HS-5 (cell line): ENCODE results near the gene ANO10.
"Not testable (repeated sequence)": the region's sequence is repeated elsewhere in the genome, so short reads cannot be mapped to it uniquely, and the experiment has no call there.

ENCODE experiments used
- DNase-seq: peaks from one replicate; pipeline ENCODE4 v3.0.0-alpha.2; 2012; ENCODE audit warnings: low read depth

ANO10 gene

DNA sequence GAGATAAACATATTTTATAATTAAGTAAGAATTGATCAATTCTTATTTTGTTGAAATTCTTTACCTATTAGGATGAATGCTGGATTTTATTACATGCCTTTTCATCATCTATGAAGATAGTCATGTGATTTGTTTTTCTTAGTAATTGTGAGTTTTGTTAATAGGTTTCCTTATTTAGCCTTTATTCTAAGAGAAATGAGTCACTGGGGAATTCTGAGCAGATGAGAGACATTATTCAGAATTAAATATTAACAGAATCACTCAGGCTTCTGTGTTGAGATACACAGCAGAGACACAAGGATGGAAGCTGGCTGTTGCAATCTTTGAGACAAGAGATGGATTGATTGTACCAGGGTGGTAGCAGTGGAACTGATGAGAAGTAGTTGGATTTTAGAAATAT lies 7.4 kb upstream of the ANO10 start:
- DNase-seq = no peak

DNA sequence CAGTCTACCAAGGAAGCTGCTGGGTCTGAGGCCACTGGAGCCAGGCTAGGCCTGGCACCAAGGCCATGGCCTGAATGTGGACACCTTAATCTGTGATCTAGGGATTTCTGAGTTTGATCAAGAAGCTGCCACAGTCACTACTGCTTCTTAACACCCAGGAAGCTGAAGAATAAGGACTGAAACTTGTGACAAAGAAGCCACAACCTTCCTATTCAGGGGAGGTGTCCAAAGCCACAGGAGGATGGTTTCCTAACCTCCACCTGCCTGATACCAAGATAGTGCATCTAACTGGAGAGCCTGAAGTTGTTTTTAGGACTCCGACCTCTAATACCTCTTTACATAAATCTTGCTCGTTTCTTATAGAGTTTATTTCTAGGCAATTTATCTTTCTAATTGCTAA lies 5.5 kb upstream of the ANO10 start:
- DNase-seq = no peak

DNA sequence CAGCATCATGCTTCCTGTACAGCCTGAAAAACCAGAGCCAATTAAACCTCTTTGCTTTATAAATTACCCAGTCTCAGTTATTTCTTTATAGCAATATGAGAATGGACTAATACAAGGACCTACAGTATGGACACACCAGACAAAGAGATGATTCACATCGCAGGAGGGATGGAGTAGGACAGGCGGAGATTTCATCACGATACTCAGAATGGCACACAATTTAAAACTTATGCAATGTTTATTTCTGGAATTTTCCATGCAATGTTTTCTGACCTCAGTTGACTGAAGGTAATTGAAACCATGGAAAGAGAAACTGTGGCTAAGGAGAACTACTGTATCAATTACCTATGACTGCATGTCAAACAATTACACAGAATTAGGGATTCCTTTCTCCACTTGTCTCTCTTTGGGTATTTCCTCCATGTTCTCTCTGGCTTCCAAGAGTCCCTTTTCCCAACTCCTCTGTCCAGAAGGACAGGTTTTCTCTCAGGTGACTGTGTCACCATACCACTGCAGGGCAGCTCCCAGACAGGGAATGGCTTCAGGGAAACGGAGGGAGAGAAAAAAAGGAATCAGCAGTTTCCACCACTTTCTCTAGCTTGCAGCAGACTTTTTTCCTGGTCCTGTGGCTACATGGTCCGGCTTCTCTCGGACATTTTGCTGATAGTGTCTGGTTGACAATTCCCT lies 3.0 kb upstream of the ANO10 start:
- DNase-seq = no peak

DNA sequence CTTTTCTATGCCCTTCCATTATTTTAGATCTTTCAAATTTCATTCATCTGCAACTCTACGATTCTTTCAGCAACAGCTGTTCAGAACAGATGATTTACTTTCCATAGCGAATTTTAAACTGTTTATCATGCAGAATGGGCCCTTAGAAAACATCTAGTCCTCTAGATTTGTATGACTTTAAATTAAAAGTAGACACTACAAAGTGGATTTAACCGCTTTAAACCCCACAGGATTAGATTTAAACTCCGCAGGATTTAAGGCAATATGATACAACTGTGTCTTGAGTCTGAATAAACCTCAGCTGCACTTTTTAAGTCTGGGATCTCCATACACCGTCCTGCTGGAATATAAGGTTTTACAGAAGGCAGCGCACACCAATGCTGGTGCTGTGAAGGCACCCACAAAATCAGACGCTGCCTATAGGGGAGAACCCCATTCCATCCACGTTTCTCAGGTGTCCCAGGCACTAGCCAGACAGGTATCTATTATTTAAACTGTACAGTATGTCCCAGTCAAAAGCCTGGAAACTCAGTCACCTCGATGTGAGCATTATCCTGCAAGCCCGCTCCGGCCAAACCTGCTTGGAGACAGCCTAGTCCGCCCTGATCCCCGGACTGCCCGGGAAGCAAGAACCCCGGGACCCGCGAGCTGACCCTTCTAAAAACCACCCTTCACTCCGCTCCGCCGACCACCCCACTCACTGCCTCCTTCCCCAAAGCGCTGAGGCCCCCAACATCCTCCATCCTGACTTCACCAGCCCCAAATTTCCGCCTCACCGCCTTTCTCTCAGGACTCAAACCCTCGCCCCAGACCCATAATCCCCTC lies 768 bp downstream of the ANO10 start:
- DNase-seq = no peak

DNA sequence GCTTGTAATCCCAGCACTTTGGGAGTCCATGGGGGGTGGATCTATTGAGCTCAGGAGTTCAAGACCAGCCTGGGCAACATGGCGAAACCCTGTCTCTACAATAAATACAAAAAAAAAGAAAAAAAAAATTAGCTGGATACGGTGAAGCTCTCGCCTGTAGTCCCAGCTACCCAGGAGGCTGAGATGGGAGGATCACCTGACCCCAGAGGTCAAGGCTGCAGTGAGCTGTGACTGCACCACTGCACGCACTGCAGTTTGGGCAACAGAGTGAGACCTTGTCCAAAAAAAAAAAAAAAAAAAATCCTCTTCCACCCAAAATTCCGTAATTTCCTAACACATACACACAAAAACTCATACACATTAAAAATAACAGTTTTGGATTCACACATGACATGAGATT lies 2.2 kb downstream of the ANO10 start:
- no peak for DNase-seq

DNA sequence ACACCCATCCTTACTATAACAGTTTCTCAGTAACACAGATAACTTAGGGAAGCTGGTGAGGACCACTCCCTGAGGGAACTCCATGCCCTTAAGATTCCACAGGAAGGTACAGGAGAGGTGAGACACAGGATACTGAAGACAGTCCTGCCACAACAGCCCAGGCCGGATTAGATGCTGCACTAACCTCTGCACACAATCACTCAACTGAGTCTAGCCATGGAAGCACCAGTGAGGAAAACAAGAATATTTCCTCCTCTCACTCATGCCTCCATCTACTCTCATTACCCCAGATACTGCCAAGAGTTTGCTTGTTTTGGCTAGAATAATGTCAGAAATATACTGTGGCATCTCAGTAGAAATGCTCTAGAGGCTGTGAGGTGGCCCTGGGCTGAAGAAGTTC lies 3.7 kb downstream of the ANO10 start:
- no peak for DNase-seq

DNA sequence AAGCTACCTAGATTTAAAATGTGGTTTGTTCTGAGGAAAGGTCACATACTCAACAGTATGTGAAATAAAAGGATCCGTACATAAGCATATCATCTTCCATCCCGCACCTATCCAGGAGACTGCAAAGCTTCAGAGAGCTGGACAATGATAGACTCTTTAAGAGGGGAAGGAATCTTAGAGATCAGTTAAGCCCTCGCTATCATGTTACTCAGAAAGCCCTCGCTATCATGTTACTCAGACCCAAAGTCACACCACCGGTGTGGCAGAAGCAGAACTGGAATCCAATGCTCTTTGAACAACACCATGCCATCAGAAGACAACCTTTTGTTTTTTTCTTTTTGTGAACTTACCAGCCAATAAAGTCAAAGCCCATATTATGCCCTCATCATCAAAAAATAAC lies 5.8 kb downstream of the ANO10 start:
- DNase-seq = no peak

DNA sequence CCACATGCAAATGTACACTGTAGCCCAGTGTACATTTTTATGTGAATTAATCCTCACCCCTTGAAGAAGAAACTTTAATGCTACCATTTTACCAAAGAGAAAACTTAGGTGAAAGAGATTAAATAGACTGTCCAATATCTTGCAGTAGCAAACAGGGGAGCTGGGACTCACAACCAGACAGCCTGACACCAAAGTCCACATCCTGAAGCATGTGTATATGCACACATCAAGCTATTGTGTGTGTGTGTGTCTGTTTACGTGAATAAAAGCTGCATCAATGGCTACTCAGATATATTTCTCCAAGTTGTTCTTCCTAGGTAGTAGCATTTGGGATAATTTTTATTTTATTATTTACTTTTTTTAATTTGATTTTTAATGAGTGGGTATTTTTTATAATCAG lies 6.7 kb downstream of the ANO10 start:
- no peak for DNase-seq

DNA sequence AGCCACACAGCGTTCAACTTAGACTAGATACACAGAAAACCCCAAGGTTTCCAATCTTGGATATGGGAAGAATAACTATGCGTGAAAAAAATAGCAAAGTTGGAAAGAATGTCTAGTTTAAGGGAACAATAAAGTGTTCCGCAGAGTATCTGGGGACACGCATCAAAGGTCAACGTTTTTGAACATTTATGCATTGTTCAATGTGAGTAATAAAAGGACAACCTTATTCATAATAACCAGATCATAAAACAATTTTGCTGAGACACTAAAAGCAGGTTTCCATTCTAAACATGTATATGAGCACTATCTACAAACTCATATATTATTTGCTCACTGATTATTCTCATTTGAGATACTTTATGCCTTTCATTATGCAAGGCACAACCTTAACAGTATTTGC lies 7.8 kb downstream of the ANO10 start:
- DNase-seq = no peak

DNA sequence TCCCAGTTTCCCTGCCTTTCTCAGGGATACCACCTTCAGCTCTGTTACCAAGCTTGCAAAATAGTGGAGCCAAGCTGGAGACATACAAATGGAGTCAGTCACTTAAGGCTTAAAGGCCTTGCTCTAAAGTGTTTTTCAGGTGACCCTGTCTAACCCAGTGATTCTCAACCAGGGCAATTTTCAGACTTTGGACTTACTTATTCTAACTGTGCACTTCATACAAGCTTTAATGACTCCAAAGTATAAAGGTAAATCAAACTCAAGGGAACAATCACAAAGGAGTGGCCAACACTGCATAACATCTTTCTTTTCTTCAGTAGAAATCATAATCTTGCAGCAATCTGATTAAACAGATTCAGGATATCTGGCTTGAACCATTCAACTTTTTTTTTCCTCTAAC lies 9.4 kb downstream of the ANO10 start:
- no peak for DNase-seq

DNA sequence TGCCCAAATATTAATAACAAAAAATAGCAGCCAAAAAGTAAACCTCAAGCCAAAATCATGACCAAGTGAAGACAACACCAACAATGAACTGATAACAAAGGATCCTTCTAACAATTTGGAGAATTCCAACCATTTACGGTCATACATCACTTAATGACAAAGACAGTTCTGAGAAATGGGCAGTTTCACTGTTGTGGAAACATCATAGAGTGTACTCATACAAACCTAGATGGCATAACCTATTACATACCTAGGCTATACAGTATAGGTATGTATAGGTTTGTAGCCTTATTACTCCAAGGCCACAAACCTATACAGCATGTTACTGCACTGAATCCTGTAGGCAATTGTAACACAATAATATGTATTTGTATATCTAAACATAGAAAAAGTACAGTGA lies 12.4 kb downstream of the ANO10 start:
- DNase-seq = no peak

DNA sequence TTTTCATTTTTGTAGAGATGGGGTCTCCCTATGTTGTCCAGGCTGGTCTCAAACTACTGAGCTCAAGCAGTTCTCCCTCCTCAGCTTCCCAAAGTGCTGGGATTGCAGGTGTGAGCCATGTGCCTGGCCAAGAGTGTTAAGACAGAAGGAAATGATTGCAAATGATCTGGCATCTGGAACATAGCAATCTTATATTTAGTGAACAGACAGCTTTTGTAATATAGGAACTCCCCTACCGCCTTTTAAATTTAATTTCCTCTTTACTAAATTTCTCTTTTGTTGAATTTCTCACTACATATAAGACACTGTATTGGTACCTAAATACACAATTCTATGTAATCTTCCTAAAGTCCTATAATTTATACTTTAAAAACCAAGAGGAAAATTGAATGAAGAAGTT lies 13.1 kb downstream of the ANO10 start:
- no peak for DNase-seq

DNA sequence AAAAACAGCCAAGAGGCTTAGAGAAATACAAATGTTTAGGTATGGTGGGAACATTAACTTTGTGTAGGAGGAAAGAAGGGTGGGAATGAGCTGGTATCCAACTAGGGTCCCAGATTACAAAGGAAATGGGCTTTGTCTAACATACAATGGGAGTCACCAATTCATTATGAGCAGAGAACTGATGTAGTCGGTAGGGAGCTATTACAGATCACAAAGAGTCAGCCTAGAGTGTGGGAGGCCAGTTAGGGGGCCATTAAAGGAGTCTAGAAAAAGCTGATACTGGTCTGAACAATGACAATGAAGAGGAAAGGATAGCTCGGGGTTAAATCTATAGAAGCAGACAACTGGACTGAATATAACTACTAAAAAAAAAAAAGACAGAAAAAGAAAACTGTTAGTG lies 15.5 kb downstream of the ANO10 start:
- no peak for DNase-seq

DNA sequence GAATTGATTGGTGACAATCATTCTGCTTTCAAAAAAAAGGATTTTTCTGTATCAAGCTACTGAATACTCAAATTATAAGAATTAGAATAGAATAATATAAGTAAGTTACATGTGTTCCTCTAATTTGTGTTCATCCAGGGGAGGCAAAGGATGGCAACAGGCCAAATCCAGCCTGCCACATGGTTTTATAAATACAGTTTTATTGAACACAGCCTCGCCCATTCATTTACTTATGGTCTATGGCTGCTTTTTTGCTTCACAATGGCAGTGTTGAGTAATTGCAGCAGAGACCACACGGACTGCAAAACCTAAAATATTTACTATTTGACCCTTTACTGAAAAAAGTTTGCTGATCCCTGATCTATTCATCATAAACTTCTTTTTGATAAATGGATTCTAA lies 21.9 kb downstream of the ANO10 start:
- DNase-seq = not testable (repeated sequence)

DNA sequence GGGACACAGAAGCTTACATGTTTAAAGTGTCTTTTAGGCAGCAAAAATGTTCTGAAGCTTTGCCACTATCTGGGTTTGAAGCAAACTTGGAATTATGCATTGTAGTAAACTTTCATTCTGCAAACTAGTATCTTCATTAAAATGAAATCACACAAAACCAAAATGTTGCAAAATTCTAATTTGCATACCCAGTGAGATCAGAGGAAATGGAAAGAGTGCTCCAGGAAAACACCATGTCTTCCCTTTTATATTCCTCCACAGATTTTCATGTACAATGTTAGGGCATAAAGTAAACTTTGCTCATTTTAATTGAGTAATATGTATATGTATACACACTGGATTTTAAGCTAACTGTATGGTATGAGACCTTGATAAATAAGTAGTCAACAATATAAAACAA lies 23.9 kb downstream of the ANO10 start:
- no peak for DNase-seq

DNA sequence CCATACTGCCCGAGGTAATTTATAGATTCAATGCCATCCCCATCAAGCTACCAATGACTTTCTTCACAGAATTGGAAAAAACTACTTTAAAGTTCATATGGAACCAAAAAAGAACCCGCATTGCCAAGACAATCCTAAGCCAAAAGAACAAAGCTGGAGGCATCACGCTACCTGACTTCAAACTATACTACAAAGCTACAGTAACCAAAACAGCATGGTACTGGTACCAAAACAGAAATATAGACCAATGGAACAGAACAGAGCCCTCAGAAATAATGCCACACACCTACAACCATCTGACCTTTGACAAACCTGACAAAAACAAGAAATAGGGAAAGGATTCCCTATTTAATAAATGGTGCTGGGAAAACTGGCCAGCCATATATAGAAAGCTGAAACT lies 25.6 kb downstream of the ANO10 start:
- DNase-seq = not testable (repeated sequence)

DNA sequence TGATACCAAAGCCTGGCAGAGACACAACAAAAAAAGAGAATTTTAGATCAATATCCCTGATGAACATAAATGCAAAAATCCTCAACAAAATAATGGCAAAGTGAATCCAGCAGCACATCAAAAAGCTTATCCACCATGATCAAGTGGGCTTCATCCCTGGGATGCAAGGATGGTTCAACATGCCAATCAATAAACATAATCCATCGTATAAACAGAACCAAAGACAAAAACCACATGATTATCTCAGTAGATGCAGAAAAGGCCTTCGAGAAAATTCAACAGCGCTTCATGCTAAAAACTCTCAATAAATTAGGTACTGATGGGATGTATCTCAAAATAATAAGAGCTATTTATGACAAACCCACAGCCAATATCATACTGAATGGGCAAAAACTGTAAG lies 26.5 kb downstream of the ANO10 start:
- DNase-seq = not testable (repeated sequence)

DNA sequence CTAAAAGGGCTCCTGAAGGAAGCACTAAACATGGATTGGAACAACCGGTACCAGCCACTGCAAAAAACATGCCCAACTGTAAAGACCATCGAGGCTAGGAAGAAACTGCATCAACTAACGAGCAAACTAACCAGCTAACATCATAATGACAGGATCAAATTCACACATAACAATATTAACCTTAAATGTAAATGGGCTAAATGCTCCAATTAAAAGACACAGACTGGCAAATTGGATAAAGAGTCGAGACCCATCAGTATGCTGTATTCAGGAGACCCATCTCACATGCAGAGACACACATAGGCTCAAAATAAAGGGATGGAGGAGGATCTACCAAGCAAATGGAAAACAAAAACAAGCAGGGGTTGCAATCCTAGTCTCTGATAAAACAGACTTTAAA lies 28.2 kb downstream of the ANO10 start:
- not testable (repeated sequence) for DNase-seq

DNA sequence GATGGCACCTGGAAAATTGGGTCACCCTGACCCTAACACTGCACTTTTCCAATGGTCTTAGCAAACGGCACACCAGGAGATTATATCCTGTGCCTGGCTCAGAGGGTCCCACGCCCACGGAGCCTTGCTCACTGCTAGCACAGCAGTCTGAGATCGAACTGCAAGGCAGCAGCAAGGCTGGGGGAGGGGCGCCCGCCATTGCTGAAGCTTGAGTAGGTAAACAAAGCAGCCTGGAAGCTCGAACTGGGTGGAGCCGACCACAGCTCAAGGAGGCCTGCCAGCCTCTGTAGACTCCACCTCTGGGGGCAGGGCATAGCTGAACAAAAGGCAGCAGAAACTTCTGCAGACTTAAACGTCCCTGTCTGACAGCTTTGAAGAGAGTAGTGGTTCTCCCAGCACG lies 29.9 kb downstream of the ANO10 start:
- not testable (repeated sequence) for DNase-seq

DNA sequence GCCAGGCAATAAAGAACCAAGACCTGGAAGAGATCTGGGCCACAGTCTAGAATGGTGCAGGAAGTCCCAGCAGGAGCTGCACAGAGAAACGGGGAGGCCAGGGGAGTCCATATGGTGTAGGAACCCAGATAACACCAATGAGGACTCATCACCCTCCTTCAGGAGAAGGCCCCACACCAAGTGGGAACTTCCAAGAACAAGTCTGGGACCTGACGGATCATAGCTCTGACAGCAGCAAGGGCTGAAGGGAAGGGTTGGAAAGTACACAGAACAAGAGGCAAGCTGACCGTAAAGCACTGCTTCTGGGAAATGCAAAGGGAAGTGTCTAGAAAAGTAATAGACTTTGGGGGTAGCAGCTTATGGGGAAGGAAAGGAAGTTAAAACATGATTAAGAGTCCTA lies 34.5 kb downstream of the ANO10 start:
- no peak for DNase-seq

DNA sequence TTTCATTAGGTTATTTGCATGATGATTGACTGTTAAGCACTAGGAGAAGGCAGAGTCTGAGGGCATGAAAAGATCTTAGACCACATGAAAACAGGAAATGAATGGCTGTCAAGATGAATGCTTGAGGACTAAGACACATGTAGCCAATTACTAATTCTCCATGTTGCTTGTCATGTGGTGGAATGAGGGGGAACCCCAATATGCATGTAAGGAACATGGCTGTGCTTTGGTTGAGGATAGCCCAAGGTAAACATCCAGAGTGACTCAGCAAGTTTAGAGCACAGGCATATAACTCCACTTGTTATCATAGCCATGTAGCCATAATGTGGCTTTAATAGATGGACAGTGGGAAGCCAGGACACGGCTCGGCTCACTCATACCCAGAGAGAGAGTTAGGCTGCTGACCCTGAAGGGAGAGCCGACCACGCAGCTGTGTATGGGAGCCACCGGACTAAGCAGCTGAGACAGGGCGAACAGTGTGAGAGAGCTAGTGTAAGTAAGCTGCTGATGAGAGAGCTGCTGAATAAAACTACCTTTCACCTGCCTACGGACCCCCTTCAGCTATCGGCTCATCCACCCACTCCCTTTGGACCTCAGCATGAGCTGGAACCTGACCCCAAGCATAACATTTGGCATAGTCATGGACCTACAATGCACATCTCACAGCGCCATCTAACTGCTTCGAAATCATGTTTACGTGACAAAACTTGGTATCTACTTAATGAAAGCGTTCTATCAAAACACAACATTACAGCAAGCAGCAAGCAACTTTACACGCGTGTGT lies 37.6 kb downstream of the ANO10 start:
- no peak for DNase-seq

DNA sequence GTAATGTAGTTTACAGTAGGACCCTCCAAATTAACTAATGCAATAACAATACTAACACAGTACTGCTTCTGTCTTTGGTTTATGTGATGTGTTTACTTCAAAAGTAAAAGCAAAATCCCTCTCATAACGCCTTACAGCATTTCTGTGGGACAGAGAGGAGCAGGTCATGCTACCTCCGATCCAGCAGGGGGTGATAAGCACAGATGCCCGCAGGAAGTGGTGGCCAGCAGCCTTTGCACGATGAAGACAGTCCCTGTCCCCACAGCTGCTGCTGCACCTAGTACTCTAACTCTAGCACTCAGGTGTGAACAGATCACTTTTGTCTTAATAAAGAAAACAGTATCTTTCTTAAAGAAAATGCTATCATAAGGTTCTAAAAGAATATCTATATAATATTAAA lies 38.3 kb downstream of the ANO10 start:
- DNase-seq = no peak

DNA sequence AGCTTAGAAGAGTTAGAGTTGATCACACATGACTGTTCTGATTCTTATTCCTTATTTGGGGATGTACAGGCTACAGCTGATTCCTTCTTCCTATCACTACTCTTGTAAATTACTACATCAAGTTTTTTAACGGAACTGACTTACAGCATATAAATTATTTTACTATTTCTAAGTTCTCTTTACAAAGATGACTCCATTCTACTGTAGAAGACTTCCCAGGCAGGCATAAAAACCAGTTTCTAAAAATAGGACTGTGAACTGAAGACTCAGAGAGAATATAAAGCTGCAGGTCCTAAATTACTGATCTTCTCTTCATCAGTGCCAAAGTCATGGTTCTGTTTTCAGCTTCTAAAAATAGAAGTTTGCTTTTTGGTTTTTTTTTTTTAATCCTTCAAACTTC lies 38.9 kb downstream of the ANO10 start:
- no peak for DNase-seq
